NCI-H1048 (cell line): Measurements from ENCODE around the gene POLR2M.

Experiments
- DNase-seq: peaks from one replicate; lab custom pipeline; 2025; lab: John Stamatoyannopoulos, UW

POLR2M gene

GRCh38 chr15:57706405-57707209 is at the start of gene POLR2M:
POLR2M (plus strand) TSS chr15:57706714; CDS start chr15:57706843, 129 bp downstream.
- DNase-seq: peak; percentile 95

- no peak for DNase-seq
These were observed 48.9 kb upstream of the POLR2M start for GRCh38 chr15:57657619-57658018.

- no peak for DNase-seq
These were observed 44.3 kb upstream of the POLR2M start for GRCh38 chr15:57662091-57662744.

GRCh38 chr15:57662802-57663201 is 43.7 kb upstream of the POLR2M start:
- no peak for DNase-seq

- no peak for DNase-seq
These were observed 43.3 kb upstream of the POLR2M start for GRCh38 chr15:57663262-57663661.

GRCh38 chr15:57665194-57665593 is 41.3 kb upstream of the POLR2M start:
- DNase-seq: no peak

- DNase-seq: no peak
These were observed 40.6 kb upstream of the POLR2M start for GRCh38 chr15:57665939-57666338.

GRCh38 chr15:57667171-57667849 is 39.2 kb upstream of the POLR2M start:
- no peak for DNase-seq

GRCh38 chr15:57668016-57668415 is 38.5 kb upstream of the POLR2M start:
- DNase-seq: no peak

GRCh38 chr15:57671636-57672035 is 34.9 kb upstream of the POLR2M start:
- no peak for DNase-seq

GRCh38 chr15:57675481-57676181 is 30.9 kb upstream of the POLR2M start:
- DNase-seq: no peak

- no peak for DNase-seq
These were observed 29.9 kb upstream of the POLR2M start for GRCh38 chr15:57676585-57676984.

GRCh38 chr15:57677204-57677603 is 29.3 kb upstream of the POLR2M start:
- no peak for DNase-seq

- DNase-seq: no peak
These were observed 26.5 kb upstream of the POLR2M start for GRCh38 chr15:57680021-57680420.

GRCh38 chr15:57681011-57681410 is 25.5 kb upstream of the POLR2M start:
- no peak for DNase-seq

- no peak for DNase-seq
These were observed 23.0 kb upstream of the POLR2M start for GRCh38 chr15:57683481-57683880.

- no peak for DNase-seq
These were observed 21.9 kb upstream of the POLR2M start for GRCh38 chr15:57684491-57685151.

GRCh38 chr15:57685306-57686095 is 21.0 kb upstream of the POLR2M start:
- DNase-seq: no peak

GRCh38 chr15:57686657-57687056 is 19.9 kb upstream of the POLR2M start:
- no peak for DNase-seq

- no peak for DNase-seq
These were observed 16.1 kb upstream of the POLR2M start for GRCh38 chr15:57690341-57690966.
